ENCODE results near the gene APBB2.

APBB2 gene

DNA sequence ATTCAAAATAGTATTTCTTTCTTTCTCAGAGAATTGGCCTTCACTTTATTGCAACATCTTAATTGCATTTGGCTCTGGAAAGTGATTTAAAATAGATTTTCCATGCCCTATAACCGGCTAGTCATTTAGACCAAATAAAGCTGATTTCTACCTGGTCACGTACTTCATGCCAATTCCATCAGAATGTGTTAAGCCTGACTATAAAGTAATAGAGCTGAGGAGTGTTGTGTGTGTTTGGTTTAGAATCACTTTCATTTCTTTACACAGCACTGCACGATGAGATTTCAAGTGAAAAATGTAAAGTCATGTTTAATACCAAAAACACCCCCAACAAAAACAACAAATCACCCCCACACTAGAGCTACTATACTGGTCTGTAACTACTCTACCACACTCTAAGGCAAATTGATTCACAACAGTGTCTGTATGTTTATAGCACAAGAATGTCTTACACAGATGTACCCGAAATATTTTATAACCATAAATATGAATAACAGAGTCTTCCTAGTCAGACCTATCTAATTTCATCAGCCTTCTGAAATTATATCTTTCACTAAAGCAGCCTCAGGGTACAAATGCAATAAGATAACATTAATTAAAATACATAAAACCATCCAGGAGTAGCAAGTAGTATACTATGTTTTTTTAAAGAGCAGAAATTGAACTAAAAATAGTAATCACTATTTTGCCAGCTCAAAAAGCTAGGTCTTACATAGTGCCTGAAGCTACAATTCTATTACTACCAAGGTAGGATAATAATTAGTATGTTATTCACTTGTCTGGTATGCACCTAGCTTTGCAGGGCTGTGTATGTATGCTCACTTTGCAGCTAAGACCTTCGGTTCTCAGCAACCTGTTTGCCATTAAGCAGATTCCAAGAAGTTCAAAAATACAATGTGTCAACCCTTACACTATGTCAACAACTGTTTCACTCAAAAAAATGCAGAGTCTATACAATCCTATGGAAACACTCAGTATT lies 28.4 kb downstream of the APBB2 start:
- DNase-seq (ENCODE audit: low read depth): no peak
- TF ChIP-seq, protein P1, sequence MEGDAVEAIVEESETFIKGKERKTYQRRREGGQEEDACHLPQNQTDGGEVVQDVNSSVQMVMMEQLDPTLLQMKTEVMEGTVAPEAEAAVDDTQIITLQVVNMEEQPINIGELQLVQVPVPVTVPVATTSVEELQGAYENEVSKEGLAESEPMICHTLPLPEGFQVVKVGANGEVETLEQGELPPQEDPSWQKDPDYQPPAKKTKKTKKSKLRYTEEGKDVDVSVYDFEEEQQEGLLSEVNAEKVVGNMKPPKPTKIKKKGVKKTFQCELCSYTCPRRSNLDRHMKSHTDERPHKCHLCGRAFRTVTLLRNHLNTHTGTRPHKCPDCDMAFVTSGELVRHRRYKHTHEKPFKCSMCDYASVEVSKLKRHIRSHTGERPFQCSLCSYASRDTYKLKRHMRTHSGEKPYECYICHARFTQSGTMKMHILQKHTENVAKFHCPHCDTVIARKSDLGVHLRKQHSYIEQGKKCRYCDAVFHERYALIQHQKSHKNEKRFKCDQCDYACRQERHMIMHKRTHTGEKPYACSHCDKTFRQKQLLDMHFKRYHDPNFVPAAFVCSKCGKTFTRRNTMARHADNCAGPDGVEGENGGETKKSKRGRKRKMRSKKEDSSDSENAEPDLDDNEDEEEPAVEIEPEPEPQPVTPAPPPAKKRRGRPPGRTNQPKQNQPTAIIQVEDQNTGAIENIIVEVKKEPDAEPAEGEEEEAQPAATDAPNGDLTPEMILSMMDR (IDR thresholded peaks at IDR 0.05; ENCODE audit: low read depth, low read length): no peak
- TF ChIP-seq, protein P2, sequence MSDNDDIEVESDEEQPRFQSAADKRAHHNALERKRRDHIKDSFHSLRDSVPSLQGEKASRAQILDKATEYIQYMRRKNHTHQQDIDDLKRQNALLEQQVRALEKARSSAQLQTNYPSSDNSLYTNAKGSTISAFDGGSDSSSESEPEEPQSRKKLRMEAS (IDR thresholded peaks at IDR 0.05; ENCODE audit: low read depth, low read length): no peak
- no peak for TF ChIP-seq POLR2A (IDR thresholded peaks at IDR 0.05; ENCODE audit: extremely low read depth, insufficient read length)
- TF ChIP-seq MYC (IDR thresholded peaks at IDR 0.05; ENCODE audit: low read depth, low read length): no peak
- no peak overlapping the region for H3K4me3 ChIP-seq (ENCODE audit: low read depth, low read length)

DNA sequence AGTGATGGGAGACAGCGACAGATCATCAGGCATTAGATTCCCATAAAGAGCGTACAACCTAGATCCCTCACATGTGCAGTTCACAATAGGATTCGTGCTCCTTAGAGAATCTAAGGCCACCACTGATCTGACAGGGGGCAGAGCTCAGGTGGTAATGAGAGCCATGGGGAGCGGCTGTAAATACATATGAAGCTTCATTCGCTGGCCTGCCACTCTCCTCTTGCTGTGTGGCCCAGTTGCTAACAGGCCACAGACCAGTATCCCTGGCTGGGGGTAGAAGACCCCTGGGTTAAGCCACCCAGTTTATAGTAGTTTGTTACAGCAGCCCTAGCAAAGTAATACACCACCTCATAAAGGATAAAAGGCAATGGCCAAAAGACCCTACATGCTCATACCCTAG lies 30.3 kb downstream of the APBB2 start:
- TF ChIP-seq, protein P1 (IDR thresholded peaks at IDR 0.05; ENCODE audit: low read depth, low read length): no peak
- TF ChIP-seq, protein P2 (IDR thresholded peaks at IDR 0.05; ENCODE audit: low read depth, low read length): no peak
- TF ChIP-seq MYC (IDR thresholded peaks at IDR 0.05; ENCODE audit: low read depth, low read length) (no peak), POLR2A (IDR thresholded peaks at IDR 0.05; ENCODE audit: extremely low read depth, insufficient read length) (no peak)
- H3K4me3 ChIP-seq (ENCODE audit: low read depth, low read length): no peak overlapping the region
- DNase-seq (ENCODE audit: low read depth): no peak

DNA sequence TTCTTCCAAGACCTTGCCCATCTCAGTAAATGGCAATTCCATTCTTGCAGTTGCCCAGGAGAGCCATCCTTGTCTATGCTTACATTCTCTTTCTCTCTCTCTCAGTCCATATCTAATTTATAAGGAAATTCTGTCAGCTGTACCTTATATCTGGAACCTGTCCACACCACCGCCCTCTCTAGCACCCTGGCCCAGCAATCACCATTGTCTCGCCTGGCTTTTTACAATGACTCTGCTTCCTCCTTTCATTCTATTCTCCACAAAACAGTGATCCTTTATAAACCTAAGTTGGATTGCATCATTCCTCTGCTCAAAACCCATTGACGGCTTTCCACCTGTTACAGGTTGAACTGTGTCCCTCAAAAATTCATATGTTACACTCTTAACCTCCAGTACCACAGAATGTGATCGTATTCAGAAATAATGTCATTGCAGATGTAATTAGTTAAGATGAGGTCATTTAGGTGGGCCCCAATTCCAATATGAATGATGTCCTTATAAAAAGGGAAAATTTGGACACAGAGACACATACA lies 31.3 kb downstream of the APBB2 start:
- TF ChIP-seq POLR2A (IDR thresholded peaks at IDR 0.05; ENCODE audit: extremely low read depth, insufficient read length) (no peak), MYC (IDR thresholded peaks at IDR 0.05; ENCODE audit: low read depth, low read length) (no peak)
- TF ChIP-seq, protein P2 (IDR thresholded peaks at IDR 0.05; ENCODE audit: low read depth, low read length): no peak
- TF ChIP-seq, protein P1 (IDR thresholded peaks at IDR 0.05; ENCODE audit: low read depth, low read length): no peak
- DNase-seq (ENCODE audit: low read depth): no peak

DNA sequence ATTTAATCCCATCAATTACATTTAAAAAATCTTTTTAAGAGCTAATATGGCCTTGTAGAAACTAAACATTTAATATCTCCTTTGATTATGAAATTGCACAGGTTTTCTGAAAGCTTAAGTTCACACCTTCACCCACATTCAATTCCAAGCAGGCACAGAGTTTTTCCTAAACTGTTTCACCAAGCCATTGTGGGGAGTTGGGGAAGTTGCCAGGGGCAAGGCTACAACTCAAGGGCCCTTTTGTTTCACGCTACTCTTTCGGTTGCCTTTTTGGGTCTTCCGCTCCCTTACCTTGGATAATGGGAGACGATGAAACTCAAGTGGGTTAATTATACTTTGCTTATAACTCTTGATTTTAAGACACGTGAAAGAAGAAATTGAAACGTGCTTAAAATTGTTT lies 33.3 kb downstream of the APBB2 start:
- DNase-seq (ENCODE audit: low read depth): no peak
- H3K4me3 ChIP-seq (ENCODE audit: low read depth, low read length): no peak overlapping the region
- no peak for TF ChIP-seq MYC (IDR thresholded peaks at IDR 0.05; ENCODE audit: low read depth, low read length)
- TF ChIP-seq, protein P2 (IDR thresholded peaks at IDR 0.05; ENCODE audit: low read depth, low read length): no peak
- TF ChIP-seq, protein P1 (IDR thresholded peaks at IDR 0.05; ENCODE audit: low read depth, low read length): no peak
- TF ChIP-seq POLR2A (IDR thresholded peaks at IDR 0.05; ENCODE audit: extremely low read depth, insufficient read length): no peak

More for the DNA sequence above, 31.3 kb downstream of the APBB2 start:
- no peak overlapping the region for H3K4me3 ChIP-seq (ENCODE audit: low read depth, low read length)

DNA sequence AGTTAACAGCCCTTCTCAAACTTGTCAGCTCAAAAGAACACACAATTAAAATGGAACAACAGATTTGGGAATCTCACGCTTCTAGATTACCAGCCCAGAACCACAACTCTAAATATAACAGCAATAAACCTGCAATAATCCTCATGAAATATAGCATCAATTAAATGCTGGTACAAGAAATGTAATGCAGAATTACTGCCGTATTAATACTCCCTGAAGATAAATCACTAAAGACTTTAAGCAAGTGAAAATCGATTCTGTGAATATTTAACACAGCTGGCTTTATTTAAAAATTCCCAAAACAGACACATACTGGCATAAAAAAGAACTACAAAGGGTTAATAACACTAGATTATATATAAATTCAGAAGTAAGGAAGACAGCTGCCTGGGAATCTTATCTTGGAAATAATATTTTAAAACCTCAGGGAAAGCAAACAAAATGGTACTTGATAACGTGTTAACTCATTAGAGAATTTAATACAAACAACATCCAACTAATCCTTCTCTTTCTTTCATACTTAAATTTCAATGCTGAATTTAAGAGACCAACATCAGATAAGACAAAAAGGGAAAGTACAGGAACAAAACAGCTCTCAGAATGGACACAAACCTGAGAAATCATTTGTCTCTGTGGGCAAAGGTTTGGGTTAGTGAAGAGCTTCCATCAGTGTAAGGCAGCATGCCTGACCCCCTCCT lies 34.7 kb downstream of the APBB2 start:
- TF ChIP-seq, protein P2 (IDR thresholded peaks at IDR 0.05; ENCODE audit: low read depth, low read length): no peak
- no peak for TF ChIP-seq MYC (IDR thresholded peaks at IDR 0.05; ENCODE audit: low read depth, low read length)
- TF ChIP-seq, protein P1 (IDR thresholded peaks at IDR 0.05; ENCODE audit: low read depth, low read length): no peak
- DNase-seq (ENCODE audit: low read depth): no peak
- H3K4me3 ChIP-seq (ENCODE audit: low read depth, low read length): no peak overlapping the region

Measured in NB4 (cell line).